Endodermal cell (in vitro differentiated cells): Measurements from ENCODE around the gene CUL9. TPM values are rescaled to one million over a fixed set of nuclear protein-coding genes. Genes with fewer than 3 reads are reported as not detected.

Experiments used
- DNase-seq: peaks from one replicate; pipeline ENCODE4 v3.0.0-alpha.2; 2017
- H3K27ac ChIP-seq: 2 replicates; pipeline ENCODE4 v1.5.1; 2013; ENCODE audit warnings: mild to moderate bottlenecking, low read depth, low read length, moderate library complexity
- H3K27me3 ChIP-seq: 2 replicates; pipeline ENCODE4 v1.6.1; 2013; ENCODE audit warnings: mild to moderate bottlenecking, low read length, moderate library complexity; ENCODE audit not compliant: insufficient read depth, control insufficient read depth, poor library complexity, severe bottlenecking
- H3K36me3 ChIP-seq: 2 replicates; pipeline ENCODE4 v1.7.0; 2013; ENCODE audit warnings: mild to moderate bottlenecking, low read length, moderate library complexity; ENCODE audit not compliant: control insufficient read depth, insufficient read depth
- H3K4me1 ChIP-seq: one replicate; pipeline ENCODE4 v1.7.0; 2013; ENCODE audit warnings: low read length; ENCODE audit not compliant: control insufficient read depth, insufficient read depth
- H3K4me3 ChIP-seq: 2 replicates; pipeline ENCODE4 v1.5.1; 2013; ENCODE audit warnings: mild to moderate bottlenecking, low read length, moderate library complexity
- H3K9ac ChIP-seq: 2 replicates; pipeline ENCODE4 v1.6.1; 2013; ENCODE audit warnings: mild to moderate bottlenecking, low read length, moderate library complexity; ENCODE audit not compliant: poor library complexity, severe bottlenecking; ENCODE audit errors: extremely low read depth
- H3K9me3 ChIP-seq: 2 replicates; pipeline ENCODE4 v1.6.1; 2013; ENCODE audit warnings: mild to moderate bottlenecking, low read length, moderate library complexity; ENCODE audit not compliant: control insufficient read depth
- H3K27ac Mint-ChIP-seq: 2 replicates; pipeline ENCODE4 v1.8.0; 2020; ENCODE audit warnings: mixed read lengths
- H3K27me3 Mint-ChIP-seq: 2 replicates; pipeline ENCODE4 v1.8.0; 2021; ENCODE audit warnings: mild to moderate bottlenecking, mixed read lengths; ENCODE audit not compliant: insufficient read depth
- H3K36me3 Mint-ChIP-seq: 2 replicates; pipeline ENCODE4 v1.8.0; 2020; ENCODE audit warnings: low read depth, mixed read lengths
- H3K4me1 Mint-ChIP-seq: 2 replicates; pipeline ENCODE4 v1.8.0; 2020; ENCODE audit warnings: mixed read lengths
- H3K4me3 Mint-ChIP-seq: 2 replicates; pipeline ENCODE4 v1.8.0; 2020; ENCODE audit warnings: mild to moderate bottlenecking, moderate library complexity, mixed read lengths
- H3K9me3 Mint-ChIP-seq: 2 replicates; pipeline ENCODE4 v1.8.0; 2020; ENCODE audit warnings: mild to moderate bottlenecking, mixed read lengths
- WGBS, 2 experiments: methylation state at CpG; one replicate each; pipeline versions ENCODE4 v1.1.5 to v1.1.7; 2013; ENCODE audit warnings: missing lambda C conversion rate in 2 of 2, mixed read lengths in 1 of 2; ENCODE audit not compliant: insufficient coverage in 1 of 2, insufficient read length in 1 of 2; 5-methylcytosine and 5-hydroxymethylcytosine counted together
- total RNA-seq, 2 donors: library from RNA; stranded (reverse); fragmentation: NEBNext Ultra II Directional in 1 of 2; extraction: Animal tissue kit (Norgen Biotek cat#: 25700) in 1 of 2; gene quantifications; 2 replicates in 1 of 2; 3 replicates in 1 of 2; pipeline ENCODE4 v1.2.1, GENCODE V29; 2021
- TF ChIP-seq, protein P1 (sequence below): fragments of 200-600 bp; sonication (generic); conservative IDR thresholded peaks from 2 replicates; pipeline ENCODE4 v1.5.0; 2021; ENCODE audit warnings: antibody characterized with exemption, mild to moderate bottlenecking

The CUL9 gene
- total RNA-seq, 2 donors from 2014 or later = 30.3 to 34.1 TPM

DNA sequence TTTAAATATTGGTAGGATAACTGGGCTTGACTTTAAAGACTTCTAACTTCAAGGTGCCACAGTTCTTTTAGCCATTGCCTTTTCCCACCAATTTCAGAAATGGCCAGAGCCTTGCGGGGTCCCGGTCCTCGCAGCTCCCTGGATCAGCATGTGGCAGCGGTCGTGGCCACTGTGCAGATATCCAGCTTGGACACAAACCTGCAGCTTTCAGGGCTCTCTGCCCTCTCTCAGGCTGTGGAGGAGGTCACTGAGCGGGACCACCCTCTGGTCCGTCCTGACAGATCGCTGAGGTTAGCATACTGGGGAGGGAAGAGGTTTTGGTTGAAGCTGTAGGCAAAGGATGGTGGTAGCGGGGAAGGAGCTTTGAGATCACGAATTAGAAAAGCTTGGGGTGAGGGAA is 6.4 kb downstream of the CUL9 start:
- Mint-ChIP-seq H3K36me3 (peaks cover 30% of the 10 kb centered on the region), H3K27ac (no peak overlapping the region), H3K4me1 (peaks cover 3% of the 10 kb centered on the region), H3K9me3 (no peaks in the 10 kb centered on the region), H3K4me3 (no peak overlapping the region), H3K27me3 (no peaks in the 10 kb centered on the region)
- no peak overlapping the region for H3K9ac ChIP-seq
- H3K27ac ChIP-seq = no peak overlapping the region
- H3K36me3 ChIP-seq = peaks cover 8% of the 10 kb centered on the region
- no peak overlapping the region for H3K4me3 ChIP-seq
- no peaks in the 10 kb centered on the region for H3K9me3 ChIP-seq
- no peaks in the 10 kb centered on the region for H3K4me1 ChIP-seq
- TF ChIP-seq, protein P1, sequence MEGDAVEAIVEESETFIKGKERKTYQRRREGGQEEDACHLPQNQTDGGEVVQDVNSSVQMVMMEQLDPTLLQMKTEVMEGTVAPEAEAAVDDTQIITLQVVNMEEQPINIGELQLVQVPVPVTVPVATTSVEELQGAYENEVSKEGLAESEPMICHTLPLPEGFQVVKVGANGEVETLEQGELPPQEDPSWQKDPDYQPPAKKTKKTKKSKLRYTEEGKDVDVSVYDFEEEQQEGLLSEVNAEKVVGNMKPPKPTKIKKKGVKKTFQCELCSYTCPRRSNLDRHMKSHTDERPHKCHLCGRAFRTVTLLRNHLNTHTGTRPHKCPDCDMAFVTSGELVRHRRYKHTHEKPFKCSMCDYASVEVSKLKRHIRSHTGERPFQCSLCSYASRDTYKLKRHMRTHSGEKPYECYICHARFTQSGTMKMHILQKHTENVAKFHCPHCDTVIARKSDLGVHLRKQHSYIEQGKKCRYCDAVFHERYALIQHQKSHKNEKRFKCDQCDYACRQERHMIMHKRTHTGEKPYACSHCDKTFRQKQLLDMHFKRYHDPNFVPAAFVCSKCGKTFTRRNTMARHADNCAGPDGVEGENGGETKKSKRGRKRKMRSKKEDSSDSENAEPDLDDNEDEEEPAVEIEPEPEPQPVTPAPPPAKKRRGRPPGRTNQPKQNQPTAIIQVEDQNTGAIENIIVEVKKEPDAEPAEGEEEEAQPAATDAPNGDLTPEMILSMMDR = no peak
- WGBS, 2 experiments = 92 to 97% methylated on average over 9 to 10 of the region's 10 CpGs
- DNase-seq = no peak
- no peaks in the 10 kb centered on the region for H3K27me3 ChIP-seq

DNA sequence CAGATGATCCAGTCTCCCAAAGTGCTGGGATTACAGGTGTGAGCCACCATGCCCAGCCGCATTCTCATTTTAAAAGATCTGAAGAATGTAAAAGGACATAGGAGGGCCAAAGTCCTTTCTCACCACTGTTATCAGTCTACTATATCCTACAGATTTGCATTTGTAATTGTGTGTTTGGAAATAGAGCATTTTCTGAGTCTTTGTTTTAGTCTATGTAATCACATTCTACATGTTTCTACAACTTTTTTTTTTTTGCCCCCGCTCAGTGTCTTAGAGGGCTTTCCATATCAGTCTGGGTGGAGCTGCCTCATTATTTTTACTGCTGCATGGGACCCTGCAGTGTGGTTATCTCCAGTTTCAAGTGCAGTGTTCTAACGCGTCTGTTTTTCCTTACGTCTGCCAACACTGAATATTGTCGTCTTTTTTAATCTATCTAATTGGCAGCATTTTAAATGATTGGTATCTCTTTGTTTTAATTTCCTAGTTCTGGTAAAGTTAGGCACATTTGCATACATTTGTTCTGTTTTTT is 7.8 kb downstream of the CUL9 start:
- no peaks in the 10 kb centered on the region for H3K4me1 ChIP-seq
- H3K27me3 ChIP-seq = no peaks in the 10 kb centered on the region
- DNase-seq = no peak
- H3K27me3 Mint-ChIP-seq = no peaks in the 10 kb centered on the region
- peak overlapping the region; percentile 55 for H3K27ac Mint-ChIP-seq
- no peaks in the 10 kb centered on the region for H3K9me3 Mint-ChIP-seq
- no peak overlapping the region for H3K9ac ChIP-seq
- H3K4me3 ChIP-seq = no peak overlapping the region
- no peak overlapping the region for H3K27ac ChIP-seq
- 92 to 93% methylated on average over 3 to 6 of the region's 6 CpGs for WGBS, 2 experiments
- H3K9me3 ChIP-seq = no peaks in the 10 kb centered on the region
- peaks cover 8% of the 10 kb centered on the region for H3K36me3 ChIP-seq
- peaks cover 35% of the 10 kb centered on the region for H3K36me3 Mint-ChIP-seq
- H3K4me3 Mint-ChIP-seq = no peak overlapping the region
- H3K4me1 Mint-ChIP-seq = peaks cover 3% of the 10 kb centered on the region
- TF ChIP-seq, protein P1 = no peak

DNA sequence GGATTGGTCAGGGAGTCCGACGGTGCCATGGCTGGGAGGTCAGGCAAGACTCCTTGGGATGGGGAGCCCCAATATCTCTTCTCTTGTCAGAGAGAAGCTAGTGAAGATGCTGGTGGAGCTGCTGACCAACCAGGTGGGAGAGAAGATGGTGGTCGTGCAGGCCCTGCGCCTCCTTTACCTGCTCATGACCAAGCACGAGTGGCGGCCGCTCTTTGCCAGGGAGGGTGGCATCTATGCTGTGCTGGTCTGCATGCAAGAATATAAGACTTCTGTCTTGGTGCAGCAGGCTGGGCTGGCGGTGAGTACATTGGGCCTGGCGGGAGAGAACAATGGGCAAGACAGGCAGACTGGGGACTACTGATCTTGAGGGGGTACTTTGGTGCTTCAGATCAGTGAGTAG is 10.9 kb downstream of the CUL9 start:
- Mint-ChIP-seq H3K27ac (no peak overlapping the region), H3K27me3 (no peaks in the 10 kb centered on the region), H3K36me3 (peaks cover 35% of the 10 kb centered on the region), H3K9me3 (no peaks in the 10 kb centered on the region), H3K4me3 (no peak overlapping the region), H3K4me1 (peaks cover 3% of the 10 kb centered on the region)
- H3K27ac ChIP-seq = no peak overlapping the region
- no peaks in the 10 kb centered on the region for H3K4me1 ChIP-seq
- WGBS, 2 experiments = 96 to 100% methylated on average over 8 to 9 of the region's 9 CpGs
- peaks cover 4% of the 10 kb centered on the region for H3K36me3 ChIP-seq
- DNase-seq = no peak
- H3K9ac ChIP-seq = no peak overlapping the region
- H3K9me3 ChIP-seq = no peaks in the 10 kb centered on the region
- H3K27me3 ChIP-seq = no peaks in the 10 kb centered on the region
- no peak overlapping the region for H3K4me3 ChIP-seq
- TF ChIP-seq, protein P1 = no peak
